NT2/D1 (cell line): Measurements from ENCODE around the gene C19orf12.

ENCODE experiments used
- SUZ12 ChIP-seq: IDR thresholded peaks from 2 replicates; pipeline ENCODE4 v1.6.1; 2011; ENCODE audit not compliant: insufficient read length, insufficient read depth; ENCODE audit errors: extremely low read depth
- YY1 ChIP-seq: IDR thresholded peaks from 2 replicates; pipeline ENCODE4 v1.6.1; 2011; ENCODE audit not compliant: insufficient read length, insufficient read depth
- ZNF274 ChIP-seq: IDR thresholded peaks from 2 replicates; pipeline ENCODE4 v1.6.1; 2011; ENCODE audit warnings: mild to moderate bottlenecking, low read depth, low read length

- no peak for TF ChIP-seq ZNF274
- TF ChIP-seq YY1, result no peak
- no peak for TF ChIP-seq SUZ12
These were observed 37.9 kb downstream of the C19orf12 start for GRCh38 chr19:29677001-29677817.
